Raji (cell line): ENCODE measurements around the gene IMMT.

Experiments
- POLR2A ChIP-seq: IDR thresholded peaks from 2 replicates; pipeline ENCODE4 v1.6.1; 2011; ENCODE audit warnings: low read depth, low read length, control low read depth; ENCODE audit not compliant: insufficient read depth

Gene IMMT

GRCh38 chr2:86139981-86140380 lies 55.3 kb downstream of the IMMT start:
- TF ChIP-seq POLR2A = no peak

- TF ChIP-seq POLR2A = no peak
Measured at GRCh38 chr2:86138736-86139625, 56.3 kb downstream of the IMMT start.

- no peak for TF ChIP-seq POLR2A
Measured at GRCh38 chr2:86136141-86136540, 59.1 kb downstream of the IMMT start.

- TF ChIP-seq POLR2A = no peak
Measured at GRCh38 chr2:86135653-86136052, 59.6 kb downstream of the IMMT start.

GRCh38 chr2:86134709-86135108 lies 60.6 kb downstream of the IMMT start:
- TF ChIP-seq POLR2A = no peak

- no peak for TF ChIP-seq POLR2A
Measured at GRCh38 chr2:86124683-86125082, 70.6 kb downstream of the IMMT start.

GRCh38 chr2:86123328-86123925 lies 71.8 kb downstream of the IMMT start:
- no peak for TF ChIP-seq POLR2A

- no peak for TF ChIP-seq POLR2A
Measured at GRCh38 chr2:86118130-86118529, 77.1 kb downstream of the IMMT start.

GRCh38 chr2:86107031-86107430 lies 88.2 kb downstream of the IMMT start:
- TF ChIP-seq POLR2A = no peak

- peak; percentile 90 for TF ChIP-seq POLR2A
Measured at GRCh38 chr2:86105969-86106945, 89.0 kb downstream of the IMMT start, which contains the start of gene PTCD3. PTCD3 (plus strand) TSS chr2:86106235; CDS start chr2:86106248, 13 bp downstream.

- no peak; the same call in 1 of the 2 replicates for TF ChIP-seq POLR2A
Measured at GRCh38 chr2:86105252-86105968, 89.9 kb downstream of the IMMT start, which contains the start of gene POLR1A. POLR1A (minus strand) TSS chr2:86105886; CDS start chr2:86105776, 110 bp downstream.

GRCh38 chr2:86102157-86102556 lies 93.1 kb downstream of the IMMT start:
- TF ChIP-seq POLR2A = no peak

GRCh38 chr2:86097913-86098312 lies 97.3 kb downstream of the IMMT start:
- no peak for TF ChIP-seq POLR2A
